ENCODE data around the gene UBL4A.

The UBL4A gene

GRCh38 chrX:154436983-154437752 lies 49.2 kb downstream of the UBL4A start, which contains the start of gene GDI1:
GDI1 (plus strand) TSS chrX:154437154; CDS start chrX:154437255, 101 bp downstream.
- peak; percentile 43 to 66 for DNase-seq

GRCh38 chrX:154436374-154436982 lies 49.9 kb downstream of the UBL4A start:
- peak; percentile 32 to 43 for DNase-seq

GRCh38 chrX:154435171-154435733 lies 51.2 kb downstream of the UBL4A start:
- DNase-seq, result no peak

- no peak for DNase-seq
Measured at GRCh38 chrX:154434394-154435168, 51.8 kb downstream of the UBL4A start.
